HCT116 (cell line): Measurements from ENCODE around the gene UQCC2. TPM values are rescaled to one million over a fixed set of nuclear protein-coding genes. Genes with fewer than 3 reads are reported as not detected.
A peak's percentile ranks its signal among the peaks of the same experiment; 100 is the strongest.

Source experiments
- ATAC-seq: fragments of 200-7000 bp; cut with Tn5 transposase; 2 replicates; pipeline ENCODE4 v1.9.1; 2020; ENCODE audit warnings: mild to moderate bottlenecking, moderate library complexity
- BruUV-seq: library from RNA; stranded (reverse); fragments of 400-500 nt; replicated peaks from 2 replicates; lab custom pipeline; 2021; lab: Mats Ljungman, UMichigan
- CTCF ChIA-PET: fragments of 300-600 bp; sonication (Branson Sonifier 250); formaldehyde crosslinking; loops from one replicate; lab custom pipeline; 2021; ENCODE audit warnings: antibody characterized with exemption; lab: Charles Lee
- POLR2A ChIA-PET: fragments of 300-600, 350-600 bp; sonication (Branson Sonifier 250); formaldehyde crosslinking; loops from one replicate; lab custom pipeline; 2021; ENCODE audit warnings: antibody characterized with exemption; lab: Charles Lee
- RAD21 ChIA-PET, 2 experiments: fragments of 300-600 bp; sonication (Branson Sonifier 250); formaldehyde crosslinking; loops; one replicate each; lab custom pipeline; 2023; ENCODE audit warnings: low total read pairs in 2 of 2; ENCODE audit not compliant: uncharacterized antibody in 2 of 2, unreplicated experiment in 2 of 2, low non-redundant PET in 1 of 2; lab: Charles Lee
- DNase-seq: peaks from one replicate; pipeline ENCODE4 v3.0.0-alpha.2; 2010; ENCODE audit warnings: low read depth, low spot score
- H2AFZ ChIP-seq: fragments of 200-600 bp; shearing (Covaris generic), sonication (generic); 2 replicates; pipeline ENCODE4 v1.6.1; 2017; ENCODE audit warnings: low read depth, mixed run types, mixed read lengths, antibody characterized with exemption, low read length; ENCODE audit not compliant: poor library complexity, severe bottlenecking
- H3K27ac ChIP-seq: 2 replicates; pipeline ENCODE4 v1.5.1; 2012; ENCODE audit warnings: low read depth, low read length
- H3K27me3 ChIP-seq: fragments of 200-600 bp; sonication (generic); 2 replicates; pipeline ENCODE4 v1.6.1; 2016; ENCODE audit warnings: mixed run types, low read length, mixed read lengths; ENCODE audit not compliant: insufficient read depth
- H3K36me3 ChIP-seq, 2 experiments: fragments of 200-500 bp in 1 of 2; fragments of 200-600 bp in 1 of 2; sonication (Bioruptor generic) in 1 of 2; sonication (generic) in 1 of 2; 2 replicates each; pipeline versions ENCODE4 v1.5.1 to v1.6.1; 2014 to 2016; ENCODE audit warnings: low read length in 2 of 2, inconsistent platforms in 1 of 2, mixed read lengths in 1 of 2, mixed run types in 1 of 2; ENCODE audit not compliant: insufficient read depth in 2 of 2, control insufficient read depth in 1 of 2
- H3K4me1 ChIP-seq, 2 experiments: fragments of 200-600 bp in 1 of 2; sonication (generic) in 1 of 2; 2 replicates each; pipeline versions ENCODE4 v1.5.1 to v1.6.1; 2012 to 2017; ENCODE audit warnings: low read length in 2 of 2, inconsistent platforms in 1 of 2, mild to moderate bottlenecking in 1 of 2, mixed read lengths in 1 of 2, mixed run types in 1 of 2, moderate library complexity in 1 of 2; ENCODE audit not compliant: insufficient read depth in 2 of 2, control insufficient read depth in 1 of 2
- H3K4me2 ChIP-seq: fragments of 200-600 bp; sonication (generic); 2 replicates; pipeline ENCODE4 v1.6.1; 2017; ENCODE audit warnings: mixed run types, low read length, mixed read lengths
- H3K4me3 ChIP-seq, 2 experiments: fragments of 200-600 bp in 1 of 2; sonication (generic) in 1 of 2; replicated peaks in 1 of 2; 2 replicates each; pipeline ENCODE4 v1.5.1; 2011 to 2016; ENCODE audit warnings: low read length in 2 of 2, control low read depth in 1 of 2, low read depth in 1 of 2, mild to moderate bottlenecking in 1 of 2, mixed read lengths in 1 of 2, mixed run types in 1 of 2
- H3K79me2 ChIP-seq: fragments of 200-600 bp; sonication (generic); 2 replicates; pipeline ENCODE4 v1.6.1; 2017; ENCODE audit warnings: mild to moderate bottlenecking, mixed run types, low read length, moderate library complexity, mixed read lengths; ENCODE audit not compliant: insufficient read depth
- H3K9ac ChIP-seq: fragments of 200-600 bp; sonication (generic); 2 replicates; pipeline ENCODE4 v1.6.1; 2016; ENCODE audit warnings: low read length, mixed read lengths
- H3K9me2 ChIP-seq: fragments of 200-600 bp; sonication (generic), shearing (Covaris generic); 2 replicates; pipeline ENCODE4 v1.6.1; 2017; ENCODE audit warnings: mixed run types, mild to moderate bottlenecking, moderate library complexity; ENCODE audit not compliant: insufficient read depth
- H3K9me3 ChIP-seq, 2 experiments: fragments of 200-500 bp in 1 of 2; fragments of 200-600 bp in 1 of 2; sonication (Bioruptor generic) in 1 of 2; sonication (generic) in 1 of 2; 2 replicates each; pipeline ENCODE4 v1.6.1; 2014 to 2017; ENCODE audit warnings: low read length in 2 of 2, mixed read lengths in 2 of 2, inconsistent platforms in 1 of 2, low read depth in 1 of 2, mild to moderate bottlenecking in 1 of 2, mixed run types in 1 of 2, moderate library complexity in 1 of 2; ENCODE audit not compliant: control insufficient read depth in 1 of 2, insufficient read depth in 1 of 2
- H4K20me1 ChIP-seq: fragments of 200-600 bp; sonication (generic), shearing (Covaris generic); 2 replicates; pipeline ENCODE4 v1.6.1; 2017; ENCODE audit warnings: mixed run types, mild to moderate bottlenecking, moderate library complexity; ENCODE audit not compliant: insufficient read depth
- POLR2AphosphoS5 ChIP-seq: IDR thresholded peaks from 2 replicates; pipeline ENCODE4 v1.6.1; 2011; ENCODE audit warnings: mild to moderate bottlenecking, low read depth, low read length, moderate library complexity
- RAD21 ChIP-seq: IDR thresholded peaks from 2 replicates; pipeline ENCODE4 v1.6.1; 2012; ENCODE audit warnings: low read depth, mild to moderate bottlenecking
- SIN3A ChIP-seq: IDR thresholded peaks from 2 replicates; pipeline ENCODE4 v1.6.1; 2012; ENCODE audit warnings: low read depth
- SP1 ChIP-seq: IDR thresholded peaks from 2 replicates; pipeline ENCODE4 v1.6.1; 2012; ENCODE audit warnings: low read depth
- SRF ChIP-seq: IDR thresholded peaks from 2 replicates; pipeline ENCODE4 v1.6.1; 2012; ENCODE audit warnings: low read depth
- TCF7L2 ChIP-seq: IDR thresholded peaks from 2 replicates; pipeline ENCODE4 v1.7.0; 2011; ENCODE audit warnings: borderline replicate concordance, inconsistent platforms; ENCODE audit not compliant: insufficient read depth, insufficient read length; ENCODE audit errors: extremely low read depth
- ZNF274 ChIP-seq: fragments of 200-500 bp; sonication (Bioruptor generic); IDR thresholded peaks from 2 replicates; pipeline ENCODE4 v1.6.1; 2014; ENCODE audit warnings: mild to moderate bottlenecking, low read depth, low read length, inconsistent platforms
- intact Hi-C: fragments of 100-400 bp; cut with micrococcal nuclease; formaldehyde crosslinking; loops from 2 replicates; pipeline ENCODE4 v1.10.0; 2022
- total RNA-seq: library from RNA; stranded (reverse); gene quantifications from one replicate; pipeline ENCODE4 v1.2.1, GENCODE V29; 2021; ENCODE audit not compliant: unreplicated experiment
- TF ChIP-seq, protein P1 (sequence below): IDR thresholded peaks from 2 replicates; pipeline ENCODE4 v1.6.1; 2012
- TF ChIP-seq, protein P2 (sequence below), 3 experiments: fragments of 200-600 bp in 1 of 3; sonication (generic) in 1 of 3; IDR thresholded peaks in 2 of 3; conservative IDR thresholded peaks in 1 of 3; 2 replicates each; pipeline ENCODE4 v1.5.1; 2012 to 2017; ENCODE audit warnings: low read depth in 2 of 3, low read length in 2 of 3, antibody characterized with exemption in 1 of 3, borderline replicate concordance in 1 of 3, control low read depth in 1 of 3, mild to moderate bottlenecking in 1 of 3, mixed read lengths in 1 of 3, mixed run types in 1 of 3, moderate library complexity in 1 of 3; ENCODE audit not compliant: insufficient read depth in 1 of 3
- TF ChIP-seq, protein P3 (sequence below): IDR thresholded peaks from 2 replicates; pipeline ENCODE4 v1.6.1; 2011; ENCODE audit warnings: mild to moderate bottlenecking, low read length, moderate library complexity; ENCODE audit not compliant: insufficient replicate concordance; ENCODE audit errors: extremely low read depth
- TF ChIP-seq, protein P4 (sequence below): IDR thresholded peaks from 2 replicates; pipeline ENCODE4 v1.6.1; 2012; ENCODE audit warnings: low read depth

Gene UQCC2
- total RNA-seq, 1 experiment from 2014 or later: 95.1 TPM

DNA sequence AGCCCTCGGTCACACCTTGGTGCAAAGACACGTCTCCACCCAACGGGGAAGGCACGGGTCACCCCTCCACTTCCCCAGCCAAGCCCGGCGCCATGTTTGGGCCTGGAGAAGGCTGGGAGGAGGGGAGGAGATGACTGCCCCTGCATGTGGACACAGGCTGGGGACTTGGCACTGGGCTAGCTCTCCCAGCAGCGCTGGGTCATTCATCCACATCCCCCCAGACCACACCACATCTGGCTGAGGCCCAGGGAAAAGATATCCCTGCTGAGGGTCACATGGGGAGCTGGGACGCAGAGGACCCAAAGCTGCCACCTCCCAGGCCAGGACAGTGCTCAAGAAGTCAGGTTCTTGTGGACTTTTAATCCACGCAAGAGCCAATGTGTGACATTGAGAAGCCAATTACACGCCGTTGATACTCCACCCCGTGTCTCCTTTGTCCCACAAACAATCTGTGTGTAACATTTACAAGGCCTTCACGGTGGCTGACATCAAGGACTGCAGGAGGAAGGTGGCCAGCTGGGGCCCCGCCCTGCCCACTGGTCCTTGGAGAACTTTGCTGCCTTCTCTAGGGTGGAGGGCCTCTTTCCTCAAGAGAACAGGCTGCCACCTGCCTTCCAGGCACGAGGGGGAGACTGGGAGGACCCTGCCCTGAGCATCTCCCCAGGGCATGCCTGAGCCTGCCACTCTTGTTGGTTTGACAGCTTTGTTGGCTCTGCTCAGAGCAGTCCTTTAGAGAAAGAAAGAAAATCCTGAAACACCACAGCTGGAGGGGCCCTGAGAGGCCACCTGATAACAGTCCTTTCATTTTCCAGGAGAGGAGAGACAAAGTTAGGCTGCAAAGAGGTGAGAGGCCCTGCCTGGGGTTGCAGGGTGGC, 40.5 kb upstream of the UQCC2 start:
- Histone ChIP-seq H3K27me3 (no peaks in the 10 kb centered on the region), H3K9me2 (no peaks in the 10 kb centered on the region), H4K20me1 (no peaks in the 10 kb centered on the region)
- no peak for DNase-seq
- TF ChIP-seq SP1 (no peak), SRF (no peak), TCF7L2 (no peak), SIN3A (no peak), POLR2AphosphoS5 (no peak), RAD21 (no peak), ZNF274 (no peak)
- TF ChIP-seq, protein P1, sequence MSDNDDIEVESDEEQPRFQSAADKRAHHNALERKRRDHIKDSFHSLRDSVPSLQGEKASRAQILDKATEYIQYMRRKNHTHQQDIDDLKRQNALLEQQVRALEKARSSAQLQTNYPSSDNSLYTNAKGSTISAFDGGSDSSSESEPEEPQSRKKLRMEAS: no peak
- TF ChIP-seq, protein P2, sequence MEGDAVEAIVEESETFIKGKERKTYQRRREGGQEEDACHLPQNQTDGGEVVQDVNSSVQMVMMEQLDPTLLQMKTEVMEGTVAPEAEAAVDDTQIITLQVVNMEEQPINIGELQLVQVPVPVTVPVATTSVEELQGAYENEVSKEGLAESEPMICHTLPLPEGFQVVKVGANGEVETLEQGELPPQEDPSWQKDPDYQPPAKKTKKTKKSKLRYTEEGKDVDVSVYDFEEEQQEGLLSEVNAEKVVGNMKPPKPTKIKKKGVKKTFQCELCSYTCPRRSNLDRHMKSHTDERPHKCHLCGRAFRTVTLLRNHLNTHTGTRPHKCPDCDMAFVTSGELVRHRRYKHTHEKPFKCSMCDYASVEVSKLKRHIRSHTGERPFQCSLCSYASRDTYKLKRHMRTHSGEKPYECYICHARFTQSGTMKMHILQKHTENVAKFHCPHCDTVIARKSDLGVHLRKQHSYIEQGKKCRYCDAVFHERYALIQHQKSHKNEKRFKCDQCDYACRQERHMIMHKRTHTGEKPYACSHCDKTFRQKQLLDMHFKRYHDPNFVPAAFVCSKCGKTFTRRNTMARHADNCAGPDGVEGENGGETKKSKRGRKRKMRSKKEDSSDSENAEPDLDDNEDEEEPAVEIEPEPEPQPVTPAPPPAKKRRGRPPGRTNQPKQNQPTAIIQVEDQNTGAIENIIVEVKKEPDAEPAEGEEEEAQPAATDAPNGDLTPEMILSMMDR (IDR thresholded peaks at IDR 0.05 in 2 of 3, conservative IDR thresholded peaks at IDR 0.05 in 1 of 3; ENCODE audit: borderline replicate concordance in 1 of 3, insufficient read depth in 1 of 3, low read depth in 2 of 3, low read length in 2 of 3): no peak
- TF ChIP-seq, protein P3, sequence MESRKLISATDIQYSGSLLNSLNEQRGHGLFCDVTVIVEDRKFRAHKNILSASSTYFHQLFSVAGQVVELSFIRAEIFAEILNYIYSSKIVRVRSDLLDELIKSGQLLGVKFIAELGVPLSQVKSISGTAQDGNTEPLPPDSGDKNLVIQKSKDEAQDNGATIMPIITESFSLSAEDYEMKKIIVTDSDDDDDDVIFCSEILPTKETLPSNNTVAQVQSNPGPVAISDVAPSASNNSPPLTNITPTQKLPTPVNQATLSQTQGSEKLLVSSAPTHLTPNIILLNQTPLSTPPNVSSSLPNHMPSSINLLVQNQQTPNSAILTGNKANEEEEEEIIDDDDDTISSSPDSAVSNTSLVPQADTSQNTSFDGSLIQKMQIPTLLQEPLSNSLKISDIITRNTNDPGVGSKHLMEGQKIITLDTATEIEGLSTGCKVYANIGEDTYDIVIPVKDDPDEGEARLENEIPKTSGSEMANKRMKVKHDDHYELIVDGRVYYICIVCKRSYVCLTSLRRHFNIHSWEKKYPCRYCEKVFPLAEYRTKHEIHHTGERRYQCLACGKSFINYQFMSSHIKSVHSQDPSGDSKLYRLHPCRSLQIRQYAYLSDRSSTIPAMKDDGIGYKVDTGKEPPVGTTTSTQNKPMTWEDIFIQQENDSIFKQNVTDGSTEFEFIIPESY: no peak
- TF ChIP-seq, protein P4, sequence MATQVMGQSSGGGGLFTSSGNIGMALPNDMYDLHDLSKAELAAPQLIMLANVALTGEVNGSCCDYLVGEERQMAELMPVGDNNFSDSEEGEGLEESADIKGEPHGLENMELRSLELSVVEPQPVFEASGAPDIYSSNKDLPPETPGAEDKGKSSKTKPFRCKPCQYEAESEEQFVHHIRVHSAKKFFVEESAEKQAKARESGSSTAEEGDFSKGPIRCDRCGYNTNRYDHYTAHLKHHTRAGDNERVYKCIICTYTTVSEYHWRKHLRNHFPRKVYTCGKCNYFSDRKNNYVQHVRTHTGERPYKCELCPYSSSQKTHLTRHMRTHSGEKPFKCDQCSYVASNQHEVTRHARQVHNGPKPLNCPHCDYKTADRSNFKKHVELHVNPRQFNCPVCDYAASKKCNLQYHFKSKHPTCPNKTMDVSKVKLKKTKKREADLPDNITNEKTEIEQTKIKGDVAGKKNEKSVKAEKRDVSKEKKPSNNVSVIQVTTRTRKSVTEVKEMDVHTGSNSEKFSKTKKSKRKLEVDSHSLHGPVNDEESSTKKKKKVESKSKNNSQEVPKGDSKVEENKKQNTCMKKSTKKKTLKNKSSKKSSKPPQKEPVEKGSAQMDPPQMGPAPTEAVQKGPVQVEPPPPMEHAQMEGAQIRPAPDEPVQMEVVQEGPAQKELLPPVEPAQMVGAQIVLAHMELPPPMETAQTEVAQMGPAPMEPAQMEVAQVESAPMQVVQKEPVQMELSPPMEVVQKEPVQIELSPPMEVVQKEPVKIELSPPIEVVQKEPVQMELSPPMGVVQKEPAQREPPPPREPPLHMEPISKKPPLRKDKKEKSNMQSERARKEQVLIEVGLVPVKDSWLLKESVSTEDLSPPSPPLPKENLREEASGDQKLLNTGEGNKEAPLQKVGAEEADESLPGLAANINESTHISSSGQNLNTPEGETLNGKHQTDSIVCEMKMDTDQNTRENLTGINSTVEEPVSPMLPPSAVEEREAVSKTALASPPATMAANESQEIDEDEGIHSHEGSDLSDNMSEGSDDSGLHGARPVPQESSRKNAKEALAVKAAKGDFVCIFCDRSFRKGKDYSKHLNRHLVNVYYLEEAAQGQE: no peak
- TF ChIP-seq, all 23 proteins: peak for 0
- ATAC-seq: 0 out of 2 replicates have a peak, but pooled peaks have one; percentile 33
- intact Hi-C loops: no loop called here
- no peak overlapping the region for H3K27ac ChIP-seq
- peaks cover 7 to 9% of the 10 kb centered on the region in 2 experiments; a peak in 3 of 4 replicates for H3K4me1 ChIP-seq
- no TSS peak for BruUV-seq
- no peak overlapping the region for H2AFZ ChIP-seq
- H3K4me2 ChIP-seq: peak overlapping the region; percentile 5; the same call in 1 of the 2 replicates
- H3K36me3 ChIP-seq: no peaks in the 10 kb centered on the region
- POLR2A ChIA-PET: no interaction called here
- H3K9ac ChIP-seq: no peak overlapping the region
- H3K79me2 ChIP-seq: no peaks in the 10 kb centered on the region
- RAD21 ChIA-PET: no interaction called here
- CTCF ChIA-PET: interaction anchor here (0.8 to 1.2 kb wide), 3 partner anchors 19 to 162 kb away, joined by 3 to 4 read pairs (median 3); no protein-coding TSS in a partner anchor
- no peak overlapping the region for H3K4me3 ChIP-seq
- H3K9me3 ChIP-seq: no peaks in the 10 kb centered on the region
